ENCODE data around the gene GPATCH8.
"Not testable (repeated sequence)": the region's sequence is repeated elsewhere in the genome, so short reads cannot be mapped to it uniquely, and the experiment has no call there.

The GPATCH8 gene

DNA sequence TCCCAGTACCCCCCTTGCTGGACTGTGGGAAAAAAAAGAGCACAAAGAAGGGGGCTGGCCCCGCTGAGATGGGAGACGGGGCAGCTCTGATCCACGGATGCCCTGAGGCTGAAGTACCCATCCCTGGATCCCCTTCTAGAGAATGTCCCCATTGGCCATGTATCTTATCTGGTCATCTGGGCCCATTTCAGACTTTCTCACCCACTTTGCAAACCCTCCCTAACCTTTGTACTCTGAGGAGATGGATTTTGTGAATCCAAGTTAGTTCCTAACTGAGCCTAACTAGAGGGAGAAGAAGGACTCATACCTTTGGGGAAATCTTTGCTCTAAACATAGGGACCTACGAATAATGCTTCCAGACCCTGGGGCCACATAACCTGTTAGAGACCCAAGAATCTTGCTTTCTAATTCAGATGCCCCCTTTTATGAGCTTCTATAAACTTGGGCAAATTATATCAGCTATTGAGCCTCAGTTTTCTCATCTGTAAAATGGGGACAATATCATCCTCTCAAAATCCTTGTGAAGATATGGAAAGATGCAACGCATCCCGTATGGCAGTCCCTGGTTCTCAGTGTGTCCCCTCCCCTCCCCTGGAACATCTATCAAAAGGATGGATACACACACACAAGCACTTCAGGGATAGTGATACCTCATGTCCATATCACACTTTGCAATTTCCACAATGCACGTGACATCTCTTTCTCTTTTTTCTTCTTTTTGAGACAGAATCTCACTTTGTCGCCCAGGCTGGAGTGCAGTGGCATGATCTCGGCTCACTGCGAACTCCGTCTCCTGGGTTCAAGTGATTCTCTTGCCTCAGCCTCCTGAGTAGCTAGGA is 37.3 kb upstream of the GPATCH8 start:
- Histone ChIP-seq H3K9me3 (ENCODE audit: control insufficient read depth, insufficient read depth, low read depth, low read length) (no peaks in the 10 kb centered on the region), H3K4me1 (ENCODE audit: control insufficient read depth, insufficient read depth, low read length) (0 out of 2 replicates have a peak, but pooled peaks cover 3% of the 10 kb centered on the region), H3K4me3 (ENCODE audit: low read depth, low read length) (no peak overlapping the region), H3K36me3 (ENCODE audit: control insufficient read depth in 2 of 2, insufficient read depth in 1 of 2, low read length in 2 of 2) (no peaks in the 10 kb centered on the region), H3K27ac (ENCODE audit: extremely low read depth, low read depth, low read length) (no peak overlapping the region)
- TF ChIP-seq ZNF776 (tag by site-specific recombination; IDR thresholded peaks at IDR 0.05; ENCODE audit: borderline replicate concordance) (no peak), ZNF501 (tag by site-specific recombination; IDR thresholded peaks at IDR 0.05) (no peak), ZNF302 (tag by site-specific recombination; IDR thresholded peaks at IDR 0.05; ENCODE audit: low read depth) (no peak), ZNF600 (tag by site-specific recombination; IDR thresholded peaks at IDR 0.05) (no peak)
- TF ChIP-seq, protein P1, sequence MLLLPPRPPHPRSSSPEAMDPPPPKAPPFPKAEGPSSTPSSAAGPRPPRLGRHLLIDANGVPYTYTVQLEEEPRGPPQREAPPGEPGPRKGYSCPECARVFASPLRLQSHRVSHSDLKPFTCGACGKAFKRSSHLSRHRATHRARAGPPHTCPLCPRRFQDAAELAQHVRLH (tag by site-specific recombination; IDR thresholded peaks at IDR 0.05), result no peak
- ChIA-PET CTCF (interaction anchor here (0.6 to 1.7 kb wide), 6 partner anchors 8 to 407 kb away, joined by 3 to 8 read pairs (median 3); partner anchors contain the start of gene KIF18B), POLR2A (interaction anchor here (1.4 kb wide), 1 partner anchor 17 kb away, joined by 5 read pairs; the partner anchor contains the start of gene FZD2)

DNA sequence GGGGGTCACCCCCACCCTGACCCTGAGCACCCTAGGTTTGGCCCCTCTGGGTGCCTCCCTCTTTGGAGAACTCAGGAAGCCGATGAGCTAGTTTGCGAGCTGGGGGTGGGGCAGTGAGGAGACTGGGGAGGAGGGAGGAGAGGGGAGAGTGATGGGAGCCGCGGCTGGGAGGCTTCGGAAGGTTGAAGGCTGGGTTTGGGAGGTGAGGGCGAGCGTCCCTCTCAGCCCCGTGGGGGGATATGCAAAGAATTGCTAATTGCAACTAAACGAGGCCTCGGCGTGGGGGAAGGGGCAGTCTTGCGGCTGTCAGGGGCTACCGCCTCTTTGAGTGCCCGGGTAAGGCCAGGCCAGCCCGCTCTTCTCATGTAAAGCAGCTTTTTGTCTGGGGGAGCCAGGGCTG is 36.5 kb upstream of the GPATCH8 start:
- Histone ChIP-seq H3K4me1 (ENCODE audit: control insufficient read depth, insufficient read depth, low read length) (0 out of 2 replicates have a peak, but pooled peaks cover 3% of the 10 kb centered on the region), H3K36me3 (ENCODE audit: control insufficient read depth in 2 of 2, insufficient read depth in 1 of 2, low read length in 2 of 2) (no peaks in the 10 kb centered on the region), H3K27ac (ENCODE audit: extremely low read depth, low read depth, low read length) (no peak overlapping the region), H3K4me3 (ENCODE audit: low read depth, low read length) (no peak overlapping the region), H3K9me3 (ENCODE audit: control insufficient read depth, insufficient read depth, low read depth, low read length) (no peaks in the 10 kb centered on the region)
- TF ChIP-seq ZNF155 (tag by site-specific recombination; IDR thresholded peaks at IDR 0.05) (no peak), ZNF529 (tag by site-specific recombination; IDR thresholded peaks at IDR 0.05; ENCODE audit: insufficient replicate concordance) (no peak), ZNF843 (tag by site-specific recombination; IDR thresholded peaks at IDR 0.05) (no peak), ZNF302 (tag by site-specific recombination; IDR thresholded peaks at IDR 0.05; ENCODE audit: low read depth) (no peak), ZNF133 (tag by site-specific recombination; IDR thresholded peaks at IDR 0.05) (no peak), ZNF23 (tag by site-specific recombination; IDR thresholded peaks at IDR 0.05; ENCODE audit: borderline replicate concordance) (no peak), ZNF114 (tag by site-specific recombination; IDR thresholded peaks at IDR 0.05) (no peak), ZNF112 (tag by site-specific recombination; IDR thresholded peaks at IDR 0.05) (no peak), ZNF561 (tag by site-specific recombination; IDR thresholded peaks at IDR 0.05; ENCODE audit: borderline replicate concordance) (no peak)
- CTCF ChIA-PET, result interaction anchor here (0.5 to 0.9 kb wide), 3 partner anchors 9 to 93 kb away, joined by 3 read pairs; no protein-coding TSS in a partner anchor
- POLR2A ChIA-PET, result interaction anchor here (1.4 kb wide), 1 partner anchor 17 kb away, joined by 5 read pairs; the partner anchor contains the start of gene FZD2

DNA sequence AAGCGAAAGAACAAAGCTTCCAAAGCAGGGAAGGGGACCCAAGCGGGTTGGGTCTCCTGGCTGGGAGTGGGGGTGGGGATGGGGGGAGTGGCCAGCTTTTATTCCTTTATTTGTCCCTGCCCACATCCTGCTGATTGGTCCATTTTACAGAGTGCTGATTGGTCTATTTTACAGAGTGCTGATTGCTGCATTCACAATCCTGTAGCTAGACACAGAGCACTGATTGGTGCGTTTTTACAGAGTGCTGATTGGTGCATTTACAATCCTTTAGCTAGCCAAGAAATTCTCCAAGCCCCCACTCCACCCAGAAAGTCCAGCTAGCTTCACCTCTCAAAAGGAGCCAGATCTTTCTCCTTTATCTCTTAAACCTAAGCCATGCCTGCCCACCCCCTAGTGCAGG is 34.7 kb upstream of the GPATCH8 start:
- H3K36me3 ChIP-seq (ENCODE audit: control insufficient read depth in 2 of 2, insufficient read depth in 1 of 2, low read length in 2 of 2); H3K4me3 ChIP-seq (ENCODE audit: low read depth, low read length); H3K27ac ChIP-seq (ENCODE audit: extremely low read depth, low read depth, low read length); H3K9me3 ChIP-seq (ENCODE audit: control insufficient read depth, insufficient read depth, low read depth, low read length); H3K4me1 ChIP-seq (ENCODE audit: control insufficient read depth, insufficient read depth, low read length): not testable (repeated sequence)
- POLR2A ChIA-PET, result interaction anchor here (0.7 to 0.8 kb wide), 2 partner anchors 19 to 36 kb away, joined by 3 read pairs; partner anchors contain the start of gene FZD2
- TF ChIP-seq SP2 (tag by site-specific recombination; IDR thresholded peaks at IDR 0.05), result 0 out of 2 replicates have a peak, but pooled peaks have one; percentile 7
- CTCF ChIA-PET, result interaction anchor here (0.9 to 3.9 kb wide), 2 partner anchors 99 to 101 kb away, joined by 3 to 18 read pairs; no protein-coding TSS in a partner anchor

DNA sequence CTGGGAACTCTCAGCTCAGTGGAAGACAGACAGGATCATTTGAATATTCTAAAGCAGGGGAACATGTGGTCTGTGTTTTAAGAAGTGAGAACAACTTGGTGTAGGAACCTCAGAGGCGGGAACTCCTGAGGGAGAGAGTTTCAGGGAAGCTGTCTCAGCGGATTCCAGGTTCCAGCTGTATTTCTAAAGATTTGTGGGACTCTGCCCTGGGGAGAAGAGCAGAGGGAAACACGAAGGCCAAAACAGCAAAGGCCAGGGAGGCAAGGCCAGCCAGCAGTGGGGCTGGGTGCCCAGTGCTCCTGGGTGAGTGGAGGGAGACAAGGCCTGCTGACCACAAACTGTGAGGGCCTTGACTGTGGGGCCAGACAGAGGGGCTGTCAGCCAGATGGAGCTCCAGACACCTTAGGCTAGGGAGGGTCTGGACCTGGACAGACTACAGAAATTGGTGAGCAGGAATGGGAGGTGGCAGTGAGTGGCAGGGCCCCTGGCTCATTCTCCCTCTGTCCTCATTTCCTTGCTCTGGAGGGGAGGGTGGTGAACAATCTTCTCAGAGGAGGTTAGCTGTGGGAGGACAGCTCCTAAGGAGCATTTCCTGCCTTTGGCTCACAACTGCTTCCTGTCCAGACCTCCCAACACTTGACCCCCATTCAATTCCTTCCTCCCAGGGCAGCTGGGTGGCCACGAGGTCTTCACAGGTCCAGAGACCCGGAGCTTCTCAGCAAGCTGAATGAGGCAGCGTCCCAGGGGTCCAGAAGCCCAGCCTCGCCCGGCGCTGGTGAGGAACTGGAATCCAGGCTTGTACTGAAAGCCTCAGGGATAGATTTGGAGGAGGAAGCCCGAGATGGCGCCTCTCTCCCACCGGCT is 33.1 kb upstream of the GPATCH8 start:
- Histone ChIP-seq H3K36me3 (ENCODE audit: control insufficient read depth in 2 of 2, insufficient read depth in 1 of 2, low read length in 2 of 2) (no peaks in the 10 kb centered on the region), H3K4me1 (ENCODE audit: control insufficient read depth, insufficient read depth, low read length) (no peaks in the 10 kb centered on the region; the same call in 1 of the 2 replicates), H3K9me3 (ENCODE audit: control insufficient read depth, insufficient read depth, low read depth, low read length) (no peaks in the 10 kb centered on the region), H3K4me3 (ENCODE audit: low read depth, low read length) (no peak overlapping the region), H3K27ac (ENCODE audit: extremely low read depth, low read depth, low read length) (0 out of 2 replicates have a peak overlapping the region, but pooled peaks have one; percentile 32)
- CTCF ChIA-PET, result interaction anchor here (0.6 to 7.3 kb wide), 12 partner anchors 13 to 1407 kb away, joined by 3 to 100 read pairs (median 4); no protein-coding TSS in a partner anchor
- POLR2A ChIA-PET, result interaction anchor here (0.5 to 1.0 kb wide), 4 partner anchors 13 to 51 kb away, joined by 3 to 4 read pairs (median 3); no protein-coding TSS in a partner anchor
- TF ChIP-seq ZNF624 (tag by site-specific recombination; IDR thresholded peaks at IDR 0.05) (no peak), ZNF169 (tag by site-specific recombination; IDR thresholded peaks at IDR 0.05) (no peak), ZNF366 (tag by site-specific recombination; conservative IDR thresholded peaks at IDR 0.05) (no peak), ZNF768 (tag by site-specific recombination; IDR thresholded peaks at IDR 0.05) (no peak), ZNF600 (tag by site-specific recombination; IDR thresholded peaks at IDR 0.05) (0 out of 2 replicates have a peak, but pooled peaks have one; percentile 18), ZNF701 (tag by site-specific recombination; IDR thresholded peaks at IDR 0.05) (no peak), GLIS1 (tag by site-specific recombination; IDR thresholded peaks at IDR 0.05) (peak; percentile 18; the same call in 1 of the 2 replicates)
